ENCODE data around the gene NT5DC1.
"Not testable (repeated sequence)": the region's sequence is repeated elsewhere in the genome, so short reads cannot be mapped to it uniquely, and the experiment has no call there.

Gene NT5DC1

GRCh38 chr6:116282698-116283097 is 182.0 kb downstream of the NT5DC1 start:
- no peak for DNase-seq

DNA sequence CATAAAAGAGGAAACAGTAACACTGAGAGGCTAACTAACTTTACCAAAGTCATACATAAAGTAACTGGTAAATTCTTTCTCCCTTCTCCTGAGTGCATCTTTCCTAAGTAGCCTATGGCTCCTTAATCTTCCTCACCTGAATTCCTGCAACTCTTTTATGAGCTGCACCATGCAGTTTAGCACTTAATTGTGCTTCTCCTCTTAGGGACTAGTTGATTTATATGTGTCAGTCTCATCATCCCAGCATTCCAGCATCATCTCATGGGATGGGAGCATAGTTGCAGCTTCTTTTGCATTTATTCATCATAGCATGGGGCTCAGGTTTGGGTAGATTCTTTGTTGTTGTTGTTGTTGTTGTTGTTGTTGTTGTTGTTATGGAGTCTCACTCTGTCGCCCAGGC is 182.5 kb downstream of the NT5DC1 start:
- no peak for DNase-seq

GRCh38 chr6:116284984-116285383 is 184.3 kb downstream of the NT5DC1 start:
- DNase-seq: not testable (repeated sequence)

DNA sequence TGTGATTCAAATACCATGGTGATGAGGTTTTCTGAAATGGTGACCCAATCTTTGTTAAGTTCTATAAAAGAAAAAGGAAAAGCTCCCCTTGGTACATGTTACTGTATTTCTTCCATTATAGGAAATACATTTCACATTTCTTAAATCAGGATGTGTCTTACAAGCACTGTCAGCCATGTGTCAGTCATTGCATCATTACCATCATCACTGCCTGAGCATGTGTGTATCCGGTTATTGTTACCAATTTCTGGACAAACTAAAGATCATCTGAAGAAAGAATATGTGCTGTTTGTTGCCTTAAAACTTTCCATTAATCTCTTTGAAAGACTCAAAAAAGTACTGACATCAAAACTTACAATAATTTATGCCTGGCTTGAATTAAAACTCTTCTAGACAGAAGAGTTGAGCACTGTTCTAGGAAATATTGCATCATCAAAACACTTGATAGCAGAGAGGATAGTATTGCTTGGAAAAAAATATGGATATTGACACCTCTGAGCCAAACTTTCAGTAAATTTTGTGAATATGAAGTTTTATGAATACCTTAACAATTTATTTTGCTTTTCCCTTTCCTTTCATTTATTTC is 186.2 kb downstream of the NT5DC1 start:
- no peak for DNase-seq

DNA sequence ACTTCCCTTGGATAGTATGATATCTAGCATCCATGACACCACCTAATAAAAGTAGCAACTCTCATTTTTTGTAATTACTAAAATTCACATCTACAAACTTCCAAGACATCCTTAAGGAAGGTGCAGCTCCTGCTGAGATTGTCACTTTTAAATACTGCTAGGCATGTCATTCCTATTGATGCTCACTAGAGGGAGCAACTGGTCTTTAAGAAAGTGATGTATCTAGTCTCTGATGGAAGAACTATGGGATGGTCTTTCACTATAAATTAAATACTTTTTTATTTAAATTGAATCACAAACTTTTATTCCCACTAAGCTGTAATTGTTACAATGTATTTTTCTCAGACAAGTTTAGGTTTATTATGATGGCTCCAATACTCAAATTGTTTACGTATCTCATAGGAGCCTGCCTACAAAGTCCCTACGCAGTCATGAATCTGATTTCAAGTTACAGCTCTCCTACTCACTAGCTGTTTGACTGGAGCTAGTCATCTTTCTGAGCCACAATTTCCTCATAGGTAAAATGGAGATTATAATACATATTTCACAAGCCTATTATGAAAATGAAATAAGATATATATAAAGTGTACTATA is 187.1 kb downstream of the NT5DC1 start:
- no peak for DNase-seq

DNA sequence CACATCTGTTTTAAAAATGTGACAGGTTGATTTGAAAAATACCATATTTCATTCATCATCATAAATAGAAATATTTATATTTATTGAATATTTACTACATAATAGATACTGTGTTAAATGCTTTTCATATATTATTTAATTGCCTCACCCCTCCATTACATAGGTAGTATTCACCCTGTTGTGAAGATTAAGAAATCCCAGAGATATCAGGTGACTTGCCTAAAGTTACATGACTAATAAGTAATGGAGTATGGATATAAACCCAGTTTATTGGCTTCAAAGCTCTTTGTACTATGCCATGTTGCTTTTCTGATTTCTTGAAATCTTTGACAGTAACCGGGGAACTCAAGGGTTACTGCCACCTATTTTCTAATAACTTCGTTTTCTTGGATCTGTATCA is 189.2 kb downstream of the NT5DC1 start:
- no peak for DNase-seq

GRCh38 chr6:116290799-116291198 is 190.1 kb downstream of the NT5DC1 start:
- DNase-seq: no peak

DNA sequence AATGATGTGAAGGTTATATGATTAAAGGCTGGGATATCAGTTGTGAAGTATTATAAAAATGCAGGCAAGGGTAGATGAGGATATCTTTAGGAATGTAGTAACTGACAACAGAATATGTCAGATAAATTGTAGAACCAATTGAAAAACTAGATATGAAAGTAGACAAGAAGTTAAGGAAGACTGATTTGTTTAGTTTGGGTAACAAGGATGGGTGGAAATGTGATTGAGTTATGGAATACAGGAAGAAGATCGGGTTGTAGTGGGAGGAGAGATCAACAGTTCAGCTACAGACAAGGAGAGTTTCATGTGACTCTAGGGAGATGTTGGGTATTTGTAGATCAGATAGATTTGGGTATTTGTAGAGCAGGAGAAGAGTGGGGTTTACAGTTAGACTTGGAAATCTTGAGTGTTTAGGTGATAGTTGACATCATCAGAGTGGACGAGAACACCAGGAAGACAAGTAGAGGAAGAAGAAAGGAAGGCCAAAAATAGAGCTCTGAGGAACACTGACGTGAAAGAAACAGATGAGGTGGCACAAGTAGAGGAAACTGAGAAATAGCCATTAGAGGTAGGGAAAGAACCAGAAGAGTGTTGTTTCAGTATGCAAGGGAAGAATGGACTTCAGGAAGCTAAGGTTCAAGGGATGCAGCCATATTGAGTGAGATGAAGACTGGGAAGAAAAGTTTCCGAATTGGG is 191.2 kb downstream of the NT5DC1 start:
- no peak for DNase-seq

DNA sequence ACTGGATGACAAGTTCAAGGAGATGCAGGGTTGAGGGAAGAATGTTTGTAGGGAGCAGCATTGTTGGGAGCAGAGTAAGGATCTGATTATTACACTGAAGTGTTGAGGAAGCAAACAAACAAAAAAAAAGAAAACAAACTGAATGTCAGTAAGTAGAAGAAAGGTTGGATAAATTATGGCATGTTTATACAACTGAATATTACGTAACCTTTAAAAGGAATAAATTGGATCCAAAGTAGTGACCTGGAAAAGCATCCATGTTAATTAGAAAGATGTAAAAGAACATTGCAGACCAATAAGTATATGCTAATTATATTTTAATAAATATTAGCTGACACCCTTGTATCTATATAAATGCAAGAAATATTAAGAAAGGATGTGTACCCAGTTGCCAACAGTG is 191.9 kb downstream of the NT5DC1 start:
- no peak for DNase-seq

- no peak for DNase-seq
Measured at GRCh38 chr6:116298273-116298672, 197.6 kb downstream of the NT5DC1 start.

DNA sequence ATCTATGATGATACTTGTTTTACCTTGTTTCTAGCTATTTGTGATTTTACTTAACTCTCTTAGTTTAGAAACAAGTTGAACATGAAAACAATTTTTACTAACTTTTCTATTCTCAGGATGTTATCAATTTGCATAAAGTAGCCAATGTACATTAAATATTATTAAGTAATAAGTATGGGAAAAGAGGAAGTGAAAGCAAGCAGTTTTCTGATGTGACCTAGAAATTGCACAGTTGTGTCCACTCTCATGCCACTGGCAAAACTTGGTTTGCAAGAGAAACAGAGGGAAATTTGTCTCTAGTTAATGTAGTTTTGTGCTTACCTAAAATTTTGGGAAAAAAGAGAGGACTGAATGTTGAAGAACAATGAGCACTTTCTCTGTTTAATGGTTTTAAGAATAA is 198.3 kb downstream of the NT5DC1 start:
- DNase-seq: no peak
